GM21515 (cell line): Measurements from ENCODE around the gene SEMA3C.

Experiments
- ATAC-seq: cut with Tn5 transposase; IDR thresholded peaks from one replicate; pipeline ENCODE4 v1.9.1; 2021; ENCODE audit not compliant: unreplicated experiment

The SEMA3C gene

DNA sequence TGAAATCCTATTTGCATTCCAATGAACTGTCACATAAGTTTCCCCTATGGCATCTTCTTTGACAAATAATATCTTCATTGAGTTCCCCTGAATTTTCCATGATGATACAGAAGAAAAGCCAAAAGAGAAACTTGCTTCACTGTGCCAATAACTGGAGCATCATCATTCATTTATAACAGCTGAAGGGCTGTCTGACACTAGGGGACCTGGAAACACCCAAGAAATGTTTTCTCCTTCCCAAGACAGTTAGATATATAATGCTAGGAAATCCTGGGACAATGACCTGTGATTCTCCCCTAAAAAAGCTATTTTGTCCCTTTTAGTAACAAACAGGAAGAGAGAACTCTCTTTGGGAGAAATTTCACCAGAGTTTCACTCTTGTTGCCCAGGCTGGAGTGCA is 133.6 kb downstream of the SEMA3C start:
- no peak for ATAC-seq

GRCh38 chr7:80783678-80784327 is 135.0 kb downstream of the SEMA3C start:
- ATAC-seq, result no peak

DNA sequence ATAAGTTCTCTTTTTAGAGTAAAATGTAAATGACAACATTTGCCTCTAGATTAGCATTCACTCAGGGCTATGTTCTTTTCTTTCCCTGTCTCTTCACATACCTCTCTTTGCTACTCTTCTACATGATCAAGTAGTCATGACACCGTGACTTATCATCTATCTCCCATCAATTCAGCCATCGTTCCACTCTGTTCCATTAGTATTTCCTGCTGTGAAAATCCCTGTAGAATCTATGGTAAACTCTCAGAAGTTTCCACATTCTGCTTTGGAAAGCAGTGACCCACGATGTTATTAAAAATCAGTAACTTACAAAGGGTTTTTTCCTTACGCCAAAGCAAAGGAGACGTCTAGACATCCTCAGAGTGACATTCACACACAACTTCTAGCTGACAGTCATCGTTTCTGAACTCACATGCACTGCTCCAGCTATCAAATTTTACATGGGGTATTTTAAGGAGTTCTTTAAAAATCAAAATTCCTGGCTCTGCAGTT is 135.6 kb downstream of the SEMA3C start:
- no peak for ATAC-seq

- no peak for ATAC-seq
Observed at GRCh38 chr7:80781561-80781979, 137.3 kb downstream of the SEMA3C start.

DNA sequence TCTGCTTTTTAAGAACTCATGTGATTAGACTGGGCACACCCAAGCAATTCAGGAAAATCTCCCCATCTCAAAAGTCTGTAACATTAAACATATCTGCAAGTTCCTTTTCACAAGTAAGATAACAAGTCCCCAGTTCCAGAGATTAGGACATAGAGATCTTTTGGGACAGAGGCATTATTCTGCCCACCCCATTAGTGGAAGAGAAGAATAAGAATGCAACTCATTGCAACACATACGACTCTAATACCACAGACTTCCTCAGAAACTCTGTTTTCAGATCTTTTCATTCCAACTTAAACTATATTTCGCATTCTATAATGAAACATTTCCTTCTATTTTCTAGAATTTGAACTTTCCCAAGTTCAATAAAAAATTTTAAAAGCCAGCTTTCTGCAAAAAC is 137.7 kb downstream of the SEMA3C start:
- ATAC-seq, result no peak

- ATAC-seq, result no peak
Observed at GRCh38 chr7:80779456-80779855, 139.4 kb downstream of the SEMA3C start.

- ATAC-seq, result no peak
Observed at GRCh38 chr7:80775897-80776296, 143.0 kb downstream of the SEMA3C start.

GRCh38 chr7:80775482-80775881 is 143.4 kb downstream of the SEMA3C start:
- no peak for ATAC-seq

GRCh38 chr7:80774843-80775242 is 144.0 kb downstream of the SEMA3C start:
- ATAC-seq, result no peak

DNA sequence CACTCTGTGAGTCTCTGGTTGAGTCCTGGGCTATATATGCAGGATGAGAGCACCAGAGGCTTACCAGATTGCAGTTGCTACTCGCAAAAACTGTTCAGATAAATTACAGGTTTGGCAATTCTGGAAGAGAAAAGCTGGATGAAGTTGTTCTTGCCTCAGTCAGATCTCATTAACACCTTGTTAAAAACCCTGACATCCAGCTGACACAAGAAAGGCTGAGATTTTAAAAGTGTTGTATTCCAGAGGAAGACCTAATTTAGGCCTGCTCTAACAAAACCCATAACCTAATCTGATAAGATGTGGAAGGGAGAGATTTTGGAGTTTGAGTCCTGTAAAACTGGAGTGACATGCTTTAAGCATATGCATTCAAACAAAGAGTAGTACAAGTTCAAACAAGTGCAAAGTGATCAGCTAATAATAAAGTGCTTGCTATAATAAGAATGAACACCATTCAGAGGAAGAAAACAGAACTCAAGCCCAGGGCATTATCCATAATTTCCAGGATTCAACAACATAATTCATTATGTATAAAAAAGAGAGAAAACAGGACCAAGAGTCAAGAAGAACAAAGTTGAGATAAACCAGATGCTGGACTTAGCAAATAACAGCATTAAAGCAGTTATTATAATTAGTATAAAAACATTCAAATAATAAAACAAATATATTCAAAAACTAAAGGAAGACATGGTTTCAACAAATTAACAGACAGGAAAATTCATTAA is 144.9 kb downstream of the SEMA3C start:
- no peak for ATAC-seq

- no peak for ATAC-seq
Observed at GRCh38 chr7:80772347-80772993, 146.4 kb downstream of the SEMA3C start.

DNA sequence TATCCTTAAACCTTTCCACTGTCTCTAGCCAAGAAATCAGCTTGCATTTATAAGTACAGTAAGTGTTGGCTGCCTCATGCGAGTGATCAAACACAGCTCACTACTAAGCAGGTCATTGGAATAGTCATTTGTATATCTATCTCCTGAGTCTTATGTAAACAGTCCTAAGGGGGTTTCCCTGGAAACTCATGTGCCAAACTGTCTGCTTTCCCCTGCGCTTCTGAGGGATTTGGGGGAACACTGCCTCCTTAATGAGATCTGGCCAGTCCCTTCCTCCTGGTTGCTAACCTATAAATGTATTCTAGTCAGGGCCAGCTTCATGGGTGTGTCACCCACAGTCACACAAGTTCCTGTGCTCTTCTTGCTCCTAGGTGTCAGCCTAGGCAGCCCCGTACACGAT is 147.3 kb downstream of the SEMA3C start:
- ATAC-seq, result no peak

- ATAC-seq, result no peak
Observed at GRCh38 chr7:80770675-80771081, 148.2 kb downstream of the SEMA3C start.

DNA sequence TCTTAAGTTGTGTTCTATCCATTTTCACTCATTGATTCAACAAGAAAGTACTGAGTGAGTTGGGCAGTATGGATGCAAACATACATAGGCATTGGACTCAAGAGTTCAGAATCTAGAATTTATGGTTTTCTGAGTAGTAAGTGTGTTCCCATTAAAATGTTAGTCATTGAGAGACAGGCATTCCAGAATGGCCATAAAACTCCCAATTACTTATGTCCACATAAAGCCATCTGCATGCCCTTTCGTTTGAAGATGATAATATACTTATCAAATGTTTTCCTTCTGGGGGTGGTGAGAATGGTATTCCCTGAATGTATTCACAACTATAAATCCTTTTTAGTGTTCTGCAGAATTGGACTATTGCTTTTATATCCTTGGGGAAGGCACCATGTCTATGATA is 148.8 kb downstream of the SEMA3C start:
- no peak for ATAC-seq

DNA sequence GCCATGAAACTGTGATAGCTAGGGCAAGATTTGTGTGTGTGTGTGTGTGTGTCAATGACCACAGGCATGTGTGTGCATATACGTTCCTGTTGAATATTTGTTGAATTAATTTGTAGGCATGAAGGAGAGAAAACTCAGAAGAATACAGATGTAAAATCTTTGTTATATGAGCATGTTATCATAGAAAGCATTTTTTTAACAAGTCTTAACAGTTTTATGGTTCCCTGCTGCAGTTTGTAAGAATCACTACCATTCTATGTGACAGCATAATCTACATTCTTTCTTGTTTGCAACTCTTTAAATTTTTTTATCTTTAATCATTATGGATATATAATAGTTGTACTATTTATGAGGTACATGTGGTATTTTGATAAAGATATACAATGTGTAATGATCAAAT is 150.1 kb downstream of the SEMA3C start:
- no peak for ATAC-seq

DNA sequence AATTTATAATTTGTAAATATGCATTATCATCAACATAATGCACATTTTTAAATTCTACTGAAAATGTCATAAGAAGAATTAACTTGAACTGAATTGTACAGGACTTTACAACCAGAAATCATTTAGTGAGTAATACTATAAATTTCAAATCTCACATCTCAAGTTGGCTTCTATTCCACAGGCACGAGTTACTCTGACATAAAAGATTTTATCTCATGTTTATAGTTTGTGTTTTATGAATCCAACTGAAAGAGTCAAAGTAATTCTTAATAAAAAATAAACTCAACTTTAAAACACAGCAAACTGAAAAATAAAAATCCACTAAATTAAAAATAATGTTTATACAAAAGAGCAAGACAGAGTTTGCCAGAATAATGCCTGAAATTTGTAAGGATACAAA is 151.2 kb downstream of the SEMA3C start:
- no peak for ATAC-seq

DNA sequence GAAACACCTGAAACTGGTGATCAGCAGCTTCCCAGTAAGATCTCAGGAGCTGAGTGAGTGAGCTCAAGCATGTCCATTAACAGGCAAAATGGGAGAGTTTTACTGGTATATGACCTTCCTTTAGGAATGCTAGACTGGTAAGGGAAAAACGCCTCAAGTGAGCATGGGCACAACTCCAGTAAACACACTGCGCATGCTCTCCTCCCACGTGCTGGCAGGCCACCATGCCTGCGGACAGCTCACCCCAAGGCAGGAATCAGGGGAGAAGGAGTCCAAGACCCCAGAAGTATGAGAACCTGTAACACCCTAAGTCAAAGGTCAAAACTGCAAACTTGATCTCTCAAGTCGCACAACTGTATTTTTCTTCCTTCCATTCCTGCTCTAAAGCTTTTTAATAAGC is 152.1 kb downstream of the SEMA3C start:
- ATAC-seq, result no peak

DNA sequence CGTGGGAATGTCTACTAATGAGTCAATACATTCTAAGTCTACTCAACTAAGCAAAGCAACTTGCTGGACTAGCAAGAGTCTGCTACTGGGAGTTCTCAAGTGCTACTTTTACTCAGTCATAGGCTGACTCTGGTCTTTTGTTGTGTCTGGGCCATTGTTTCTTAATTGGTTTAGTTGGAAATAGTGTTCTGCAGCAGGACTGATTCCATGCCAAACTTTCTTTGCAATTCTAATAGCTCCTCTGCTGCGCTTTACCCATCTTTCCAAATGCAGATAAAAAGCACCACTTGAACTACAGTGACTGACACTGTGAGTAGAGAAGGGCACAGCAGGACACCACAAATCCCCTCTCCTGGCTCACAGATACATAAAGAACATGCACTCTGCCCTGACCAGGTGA is 154.7 kb downstream of the SEMA3C start:
- ATAC-seq, result no peak

DNA sequence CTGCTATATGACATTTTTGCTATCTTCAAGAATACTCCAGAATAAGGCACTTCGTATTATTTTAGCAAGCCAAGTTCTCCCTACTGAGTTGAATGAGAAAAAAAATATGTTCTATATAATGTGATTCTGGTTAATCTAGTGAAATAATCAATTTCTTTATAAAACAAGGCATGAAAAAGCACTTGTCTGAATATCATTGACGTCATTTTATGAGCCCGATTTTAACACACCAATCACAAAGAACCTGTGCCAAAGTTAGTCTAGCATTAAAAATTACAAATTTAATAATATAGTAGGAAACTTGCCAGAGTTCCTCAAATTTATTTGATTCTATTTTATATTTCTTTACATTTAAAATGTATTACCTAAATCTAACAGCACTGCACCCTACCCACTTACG is 155.1 kb downstream of the SEMA3C start:
- ATAC-seq, result no peak

DNA sequence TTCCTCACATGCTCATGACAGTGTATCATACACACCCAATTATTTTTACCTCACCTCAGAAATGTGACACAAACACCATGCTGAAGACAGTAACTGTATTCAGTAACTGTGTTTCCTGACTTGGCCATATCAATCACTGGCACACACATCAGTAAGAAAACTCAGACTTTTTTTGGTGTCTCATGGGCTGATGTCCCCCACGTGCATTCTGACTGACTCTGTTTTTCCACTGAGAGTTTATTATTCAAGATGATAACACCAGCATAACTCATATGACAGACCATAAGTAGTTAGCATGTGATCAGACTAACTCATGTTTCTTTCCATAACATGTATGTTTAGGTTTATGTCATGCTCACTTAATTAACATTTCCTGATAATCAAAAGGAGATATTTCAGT is 155.6 kb downstream of the SEMA3C start:
- ATAC-seq, result no peak

DNA sequence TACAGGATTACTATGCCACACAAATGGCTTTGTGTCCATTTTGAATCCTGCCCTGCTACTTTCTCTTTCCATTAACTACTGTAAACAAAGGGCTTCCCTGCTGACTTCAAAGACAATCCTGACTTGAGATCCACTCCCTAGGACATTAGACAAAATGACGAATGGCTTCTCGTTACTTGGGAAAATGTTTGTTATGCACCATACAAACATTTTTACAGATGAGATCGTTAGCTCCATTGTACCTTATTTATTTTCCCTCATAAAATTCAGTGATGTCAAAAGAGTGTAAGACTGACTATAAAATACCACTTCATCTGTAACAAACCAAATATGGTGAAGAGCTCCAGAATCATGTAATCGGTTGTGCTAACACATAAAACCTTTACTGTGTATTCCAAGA is 158.6 kb downstream of the SEMA3C start:
- no peak for ATAC-seq
